ENCODE measurements around the gene DAP.
"Not testable (repeated sequence)": the region's sequence is repeated elsewhere in the genome, so short reads cannot be mapped to it uniquely, and the experiment has no call there.

DAP gene

GRCh38 chr5:10761185-10761932 is at the start of gene DAP:
Gene DAP, minus strand, starts transcription at chr5:10761234. Its CDS starts 166 bp downstream, at chr5:10761068.
- peak; percentile 43 to 82 for DNase-seq

GRCh38 chr5:10808347-10809226 is 47.6 kb upstream of the DAP start:
- no peak for DNase-seq

- no peak for DNase-seq
Measured at GRCh38 chr5:10801931-10802666, 41.1 kb upstream of the DAP start.

- no peak for DNase-seq
Measured at GRCh38 chr5:10800852-10801251, 39.8 kb upstream of the DAP start.

GRCh38 chr5:10797261-10797660 is 36.2 kb upstream of the DAP start:
- DNase-seq, result no peak

GRCh38 chr5:10793785-10794184 is 32.8 kb upstream of the DAP start:
- DNase-seq, result no peak

- no peak for DNase-seq
Measured at GRCh38 chr5:10792336-10792735, 31.3 kb upstream of the DAP start.

GRCh38 chr5:10789726-10790125 is 28.7 kb upstream of the DAP start:
- DNase-seq, result no peak

GRCh38 chr5:10789021-10789420 is 28.0 kb upstream of the DAP start:
- no peak for DNase-seq

GRCh38 chr5:10788358-10788757 is 27.3 kb upstream of the DAP start:
- DNase-seq, result no peak

GRCh38 chr5:10786835-10787234 is 25.8 kb upstream of the DAP start:
- no peak for DNase-seq

GRCh38 chr5:10780208-10780607 is 19.2 kb upstream of the DAP start:
- not testable (repeated sequence) for DNase-seq

GRCh38 chr5:10779592-10779991 is 18.6 kb upstream of the DAP start:
- no peak for DNase-seq

GRCh38 chr5:10778179-10778910 is 17.3 kb upstream of the DAP start:
- no peak for DNase-seq

- no peak for DNase-seq
Measured at GRCh38 chr5:10775646-10776045, 14.6 kb upstream of the DAP start.

GRCh38 chr5:10772901-10773585 is 12.0 kb upstream of the DAP start:
- DNase-seq, result no peak

GRCh38 chr5:10768328-10768899 is 7.4 kb upstream of the DAP start:
- DNase-seq, result no peak

GRCh38 chr5:10762776-10763500 is 1.9 kb upstream of the DAP start:
- DNase-seq, result no peak

- DNase-seq, result no peak
Measured at GRCh38 chr5:10761933-10762775, 1.1 kb upstream of the DAP start.

- no peak for DNase-seq
Measured at GRCh38 chr5:10760921-10761184, 181 bp downstream of the DAP start.

All from SW 1271 (cell line).